Transverse colon (tissue), 4 donors: ENCODE data around the gene STX8. TPM values are rescaled to one million over a fixed set of nuclear protein-coding genes. Genes with fewer than 3 reads are reported as not detected.
A peak's percentile ranks its signal among the peaks of the same experiment; 100 is the strongest.
"Not testable (repeated sequence)": the region's sequence is repeated elsewhere in the genome, so short reads cannot be mapped to it uniquely, and the experiment has no call there.

Source experiments
- DNase-seq: peaks from one replicate; pipeline ENCODE4 v3.0.0-alpha.2; 2019
- H3K27ac ChIP-seq, 4 donors: fragments of 200-600 bp; sonication (generic); 2 replicates each; pipeline ENCODE4 v1.5.1; 2016 to 2018; ENCODE audit warnings: inconsistent platforms in 4 of 4
- H3K27me3 ChIP-seq: fragments of 200-600 bp; sonication (generic); 2 replicates; pipeline ENCODE4 v1.5.1; 2017; ENCODE audit warnings: inconsistent platforms
- H3K36me3 ChIP-seq, 4 donors: fragments of 200-600 bp; sonication (generic); 2 replicates each; pipeline ENCODE4 v1.5.1; 2017 to 2019; ENCODE audit warnings: inconsistent platforms in 4 of 4
- H3K4me1 ChIP-seq, 4 donors: fragments of 200-600 bp; sonication (generic); 2 replicates each; pipeline ENCODE4 v1.5.1; 2017 to 2020; ENCODE audit warnings: inconsistent platforms in 4 of 4
- H3K4me3 ChIP-seq, 4 donors: fragments of 200-600 bp; sonication (generic); 1 replicate in 1 of 4; 2 replicates in 3 of 4; pipeline versions ENCODE4 v1.5.1 to v1.6.1; 2017 to 2019; ENCODE audit warnings: inconsistent platforms in 4 of 4
- H3K9me3 ChIP-seq, 2 donors: fragments of 200-600 bp; sonication (generic); 2 replicates each; pipeline ENCODE4 v1.5.1; 2017 to 2019; ENCODE audit warnings: inconsistent platforms in 2 of 2
- CTCF ChIP-seq, 5 experiments: fragments of 200-600 bp in 3 of 5; fragments of 450-650 bp in 2 of 5; sonication (generic) in 3 of 5; IDR thresholded peaks; 1 replicate in 2 of 5; 2 replicates in 3 of 5; pipeline ENCODE4 v1.5.1; 2016 to 2017; ENCODE audit warnings: antibody characterized with exemption in 5 of 5, inconsistent platforms in 3 of 5, mild to moderate bottlenecking in 2 of 5, moderate library complexity in 1 of 5
- EP300 ChIP-seq: sonication (generic); formaldehyde crosslinking; IDR thresholded peaks from one replicate; pipeline ENCODE4 v1.6.1; 2017; ENCODE audit warnings: antibody characterized with exemption, low read depth
- POLR2A ChIP-seq: fragments of 450-650 bp; IDR thresholded peaks from one replicate; pipeline ENCODE4 v1.6.1; 2016; ENCODE audit warnings: antibody characterized with exemption, mild to moderate bottlenecking, moderate library complexity
- POLR2AphosphoS5 ChIP-seq, 3 donors: sonication (generic); formaldehyde crosslinking; IDR thresholded peaks; one replicate each; pipeline ENCODE4 v1.6.1; 2016; ENCODE audit warnings: antibody characterized with exemption in 3 of 3
- WGBS, 2 donors: methylation state at CpG; one replicate each; pipeline ENCODE4 v1.1.5; 2018; ENCODE audit warnings: low coverage in 1 of 2; 5-methylcytosine and 5-hydroxymethylcytosine counted together
- in situ Hi-C, 4 donors: fragments of 200-750 bp; cut with MboI; loops; one replicate each; pipeline versions ENCODE4 v1.15.0 to v1.15.1; 2017; ENCODE audit warnings: low sequenced_read_pairs in 3 of 4, low pct_ligation_motif_present in 1 of 4, low pct_unique_long_range_greater_than_20kb in 1 of 4
- intact Hi-C: fragments of 100-400 bp; cut with DNase I; formaldehyde crosslinking; loops from one replicate; pipeline ENCODE4 v1.15.1; 2023; ENCODE audit warnings: low total_unique reads
- total RNA-seq, 4 donors: library from RNA; depleted of rRNA; stranded (reverse); fragments of >200 nt; gene quantifications; one replicate each; pipeline ENCODE4 v1.1.0, GENCODE V29; 2016

STX8 gene
- total RNA-seq, 4 donors from 2014 or later: 18.0 to 53.8 (median 38.3) TPM

- Histone ChIP-seq H3K27me3 (no peaks in the 10 kb centered on the region), H3K4me1 (peaks cover 10 to 22% (median 11%) of the 10 kb centered on the region in 4 donors), H3K36me3 (no peaks in the 10 kb centered on the region), H3K4me3 (no peak overlapping the region), H3K9me3 (no peaks in the 10 kb centered on the region), H3K27ac (no peak overlapping the region)
- in situ Hi-C loops: no loop called here
- TF ChIP-seq POLR2AphosphoS5 (IDR thresholded peaks at IDR 0.05) (no peak), POLR2A (no peak), EP300 (no peak), CTCF (IDR thresholded peaks at IDR 0.05) (no peak)
- WGBS, 2 donors: 67 to 86% methylated on average over 7 to 15 of the region's 15 CpGs
- intact Hi-C loops: no loop called here
- DNase-seq: no peak
Measured at GRCh38 chr17:9258115-9259015, 317.3 kb downstream of the STX8 start.

DNA sequence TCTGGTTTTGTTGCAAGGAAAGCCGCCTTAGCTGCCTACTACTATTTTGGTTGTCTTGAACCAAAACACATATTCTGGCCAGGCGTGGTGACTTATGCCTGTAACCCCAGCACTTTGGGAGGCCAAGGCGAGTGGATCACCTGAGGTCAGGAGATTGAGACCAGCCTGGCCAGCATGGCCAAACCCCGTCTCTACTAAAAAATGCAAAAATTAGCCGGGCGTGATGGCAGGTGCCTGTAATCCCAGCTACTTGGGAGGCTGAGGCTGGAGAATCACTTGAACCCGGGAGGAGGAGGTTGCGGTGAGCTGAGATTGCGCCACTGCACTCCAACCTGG, 318.0 kb downstream of the STX8 start:
- intact Hi-C loops, DNase-seq, H3K9me3 ChIP-seq, H3K36me3 ChIP-seq, H3K27me3 ChIP-seq, in situ Hi-C loops, H3K4me3 ChIP-seq: not testable (repeated sequence)
- WGBS, 2 donors: 92 to 94% methylated on average over 3 to 9 of the region's 9 CpGs
- Histone ChIP-seq H3K27ac (peak overlapping the region in 2 of 4 donors; percentile 21 to 56), H3K4me1 (peaks cover 10 to 22% (median 11%) of the 10 kb centered on the region in 4 donors)

- TF ChIP-seq EP300 (no peak), CTCF (IDR thresholded peaks at IDR 0.05) (no peak), POLR2AphosphoS5 (IDR thresholded peaks at IDR 0.05) (no peak), POLR2A (no peak)
- Histone ChIP-seq H3K4me3 (no peak overlapping the region), H3K27ac (peak overlapping the region in 2 of 4 donors; percentile 21 to 56), H3K9me3 (no peaks in the 10 kb centered on the region), H3K36me3 (no peaks in the 10 kb centered on the region), H3K4me1 (peaks cover 10 to 22% (median 11%) of the 10 kb centered on the region in 4 donors), H3K27me3 (no peaks in the 10 kb centered on the region)
- intact Hi-C loops: no loop called here
- no peak for DNase-seq
- in situ Hi-C loops: no loop called here
- 46 to 47% methylated on average over 9 to 19 of the region's 19 CpGs for WGBS, 2 donors
Measured at GRCh38 chr17:9256751-9257629, 318.6 kb downstream of the STX8 start.

- Histone ChIP-seq H3K9me3 (no peaks in the 10 kb centered on the region), H3K4me3 (no peak overlapping the region), H3K27me3 (no peaks in the 10 kb centered on the region), H3K36me3 (no peaks in the 10 kb centered on the region), H3K4me1 (peaks cover 10 to 22% (median 11%) of the 10 kb centered on the region in 4 donors), H3K27ac (no peak overlapping the region)
- no peak for DNase-seq
- 64 to 76% methylated on average over 6 of the region's 6 CpGs for WGBS, 2 donors
- no peak for TF ChIP-seq POLR2A
- TF ChIP-seq POLR2AphosphoS5 (IDR thresholded peaks at IDR 0.05): no peak
- TF ChIP-seq CTCF (IDR thresholded peaks at IDR 0.05): peak in 1 of 5 experiments; percentile 13
- no peak for TF ChIP-seq EP300
- in situ Hi-C loops (no loop called here), intact Hi-C loops (no loop called here)
Measured at GRCh38 chr17:9256361-9256750, 319.3 kb downstream of the STX8 start.
